Measurements from ENCODE around the gene CERK.

Gene CERK

GRCh38 chr22:46656856-46657654, 81.0 kb downstream of the CERK start:
- Histone ChIP-seq H3K27ac (no peak overlapping the region), H3K4me3 (no peak overlapping the region)
- TF ChIP-seq CTCF (IDR thresholded peaks at IDR 0.05) = no peak
- DNase-seq (ENCODE audit: low spot score) = no peak

- Histone ChIP-seq H3K27ac (no peak overlapping the region), H3K4me3 (no peak overlapping the region)
- DNase-seq (ENCODE audit: low spot score) = no peak
- no peak for TF ChIP-seq CTCF (IDR thresholded peaks at IDR 0.05)
These were observed 82.0 kb downstream of the CERK start for GRCh38 chr22:46655861-46656608.

- TF ChIP-seq CTCF (IDR thresholded peaks at IDR 0.05) = no peak
- Histone ChIP-seq H3K27ac (no peak overlapping the region), H3K4me3 (no peak overlapping the region)
- no peak for DNase-seq (ENCODE audit: low spot score)
These were observed 83.0 kb downstream of the CERK start for GRCh38 chr22:46654927-46655595.

GRCh38 chr22:46654426-46654825, 83.6 kb downstream of the CERK start:
- TF ChIP-seq CTCF (IDR thresholded peaks at IDR 0.05) = no peak

GRCh38 chr22:46653596-46653995, 84.5 kb downstream of the CERK start:
- no peak for DNase-seq (ENCODE audit: low spot score)
- no peak overlapping the region for H3K4me3 ChIP-seq
- H3K27ac ChIP-seq = no peak overlapping the region
- no peak for TF ChIP-seq CTCF (IDR thresholded peaks at IDR 0.05)

More at GRCh38 chr22:46654426-46654825, 83.6 kb downstream of the CERK start:
- Histone ChIP-seq H3K27ac (no peak overlapping the region), H3K4me3 (no peak overlapping the region)
- DNase-seq (ENCODE audit: low spot score) = no peak

GRCh38 chr22:46652847-46653331, 85.2 kb downstream of the CERK start:
- Histone ChIP-seq H3K4me3 (peak overlapping the region; percentile 52), H3K27ac (no peak overlapping the region)
- no peak for DNase-seq (ENCODE audit: low spot score)
- TF ChIP-seq CTCF (IDR thresholded peaks at IDR 0.05) = no peak
